GM08714 (cell line): ENCODE measurements around the gene MALRD1.

ENCODE experiments used
- H3K4me3 ChIP-seq: fragments of 200-500 bp; sonication (Bioruptor generic); 2 replicates; pipeline ENCODE4 v1.5.1; 2014; ENCODE audit warnings: mild to moderate bottlenecking, low read length, inconsistent platforms
- ZNF274 ChIP-seq: IDR thresholded peaks from 2 replicates; pipeline ENCODE4 v1.6.1; 2012; ENCODE audit warnings: mild to moderate bottlenecking, low read depth, low read length

Gene MALRD1

DNA sequence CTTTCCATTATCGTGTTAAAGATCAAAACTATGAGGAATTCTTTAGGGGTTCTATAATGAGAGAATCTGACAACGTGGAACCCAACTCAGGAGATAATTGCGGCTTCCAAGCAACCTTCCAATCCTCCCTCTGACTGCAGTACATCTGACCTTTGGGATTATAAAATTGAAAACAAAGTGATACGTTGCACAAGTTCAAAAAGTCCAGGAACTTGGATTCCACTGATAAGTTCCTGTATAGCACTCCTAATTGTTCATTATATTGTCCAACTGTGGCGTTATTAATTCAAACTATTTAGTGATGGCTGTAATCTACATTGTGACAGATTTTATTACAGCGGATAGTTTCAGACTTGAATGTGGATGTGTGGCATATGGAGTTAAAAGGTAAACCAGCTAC, 15.4 kb downstream of the MALRD1 start:
- TF ChIP-seq ZNF274, result no peak
- H3K4me3 ChIP-seq, result no peak overlapping the region

DNA sequence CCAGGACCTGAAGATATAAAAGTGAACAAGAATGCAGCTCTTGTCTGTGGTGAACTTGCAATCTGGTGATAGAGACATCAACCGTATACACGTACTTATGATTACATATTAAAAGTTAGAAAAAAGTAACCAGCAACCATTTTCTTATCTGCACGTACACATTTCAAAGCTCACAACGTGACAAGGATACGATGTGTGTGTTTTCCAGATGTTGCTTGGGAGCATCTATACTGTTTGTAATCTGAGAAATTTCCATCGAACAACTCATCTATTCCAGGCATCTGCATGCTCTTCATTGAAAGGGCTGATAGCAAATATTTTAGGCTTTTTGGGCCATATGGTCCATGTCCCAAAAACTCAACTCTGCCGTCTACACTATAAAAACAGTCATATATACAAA, 23.3 kb downstream of the MALRD1 start:
- no peak for TF ChIP-seq ZNF274
- H3K4me3 ChIP-seq, result no peak overlapping the region

- H3K4me3 ChIP-seq, result no peak overlapping the region
- no peak for TF ChIP-seq ZNF274
Measured at GRCh38 chr10:19077276-19077675, 28.7 kb downstream of the MALRD1 start.

- TF ChIP-seq ZNF274, result no peak
- H3K4me3 ChIP-seq, result no peak overlapping the region
Measured at GRCh38 chr10:19096501-19097073, 48.0 kb downstream of the MALRD1 start.

GRCh38 chr10:19097151-19097550, 48.5 kb downstream of the MALRD1 start:
- no peak overlapping the region for H3K4me3 ChIP-seq
- TF ChIP-seq ZNF274, result no peak

GRCh38 chr10:19098803-19099202, 50.2 kb downstream of the MALRD1 start:
- TF ChIP-seq ZNF274, result no peak

GRCh38 chr10:19107406-19107805, 58.8 kb downstream of the MALRD1 start:
- TF ChIP-seq ZNF274, result no peak
- no peak overlapping the region for H3K4me3 ChIP-seq

More at GRCh38 chr10:19098803-19099202, 50.2 kb downstream of the MALRD1 start:
- no peak overlapping the region for H3K4me3 ChIP-seq

DNA sequence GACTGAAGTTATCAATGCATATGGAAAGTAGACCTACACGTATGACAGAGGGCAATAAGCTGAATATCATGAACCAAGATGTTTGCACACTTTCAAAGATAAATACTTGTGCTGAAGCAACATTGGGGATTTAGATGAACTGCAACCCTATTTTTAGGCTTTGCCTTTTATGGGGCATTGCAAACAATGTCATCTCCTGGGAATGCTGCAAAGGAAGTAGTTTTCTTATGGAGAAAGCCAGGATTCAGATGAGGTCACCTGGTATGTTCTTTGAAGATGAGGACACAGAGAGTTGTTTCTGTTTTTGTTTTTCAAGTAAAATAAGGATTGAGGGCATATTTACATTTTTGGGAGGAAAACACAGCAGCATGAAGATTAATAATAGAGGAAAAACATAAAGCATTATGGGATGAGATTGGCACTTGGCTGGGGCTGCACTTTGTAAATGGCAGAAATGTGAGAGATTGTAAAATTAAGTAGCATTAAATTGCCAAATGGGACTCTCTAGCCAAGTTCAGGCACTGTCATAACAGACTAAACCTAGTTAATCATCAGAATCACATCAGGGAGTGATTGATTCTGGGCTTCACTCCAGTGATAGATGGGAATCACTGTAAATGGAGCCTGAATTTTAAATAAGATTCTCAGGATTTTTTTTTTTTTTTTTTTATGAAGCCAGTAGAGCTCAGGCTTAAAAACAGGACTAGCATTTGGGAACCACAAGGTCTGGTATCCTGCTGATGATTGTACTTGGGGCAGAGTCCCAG, 63.1 kb downstream of the MALRD1 start:
- no peak overlapping the region for H3K4me3 ChIP-seq
- TF ChIP-seq ZNF274, result no peak

GRCh38 chr10:19117438-19117837, 68.8 kb downstream of the MALRD1 start:
- no peak for TF ChIP-seq ZNF274
- no peak overlapping the region for H3K4me3 ChIP-seq

DNA sequence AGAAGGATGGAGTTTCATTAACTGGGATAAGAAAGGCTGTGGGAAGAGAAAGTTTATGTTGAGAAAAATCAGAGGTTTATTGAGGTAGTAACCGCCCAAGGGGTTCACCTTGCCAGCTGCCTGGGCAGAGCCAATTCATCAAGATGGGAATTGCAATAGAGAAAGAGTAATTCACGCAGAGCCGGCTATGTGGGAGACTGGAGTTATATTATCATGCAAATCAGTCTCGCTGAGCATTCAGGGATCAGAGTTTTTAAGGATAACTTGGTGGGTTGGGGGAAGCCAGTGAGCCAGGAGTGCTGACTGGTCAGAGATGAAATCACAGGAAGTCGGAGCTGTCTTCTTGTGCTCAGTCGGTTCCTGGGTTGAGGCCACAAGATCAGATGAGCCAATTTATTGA, 70.6 kb downstream of the MALRD1 start:
- no peak overlapping the region for H3K4me3 ChIP-seq
- no peak for TF ChIP-seq ZNF274

DNA sequence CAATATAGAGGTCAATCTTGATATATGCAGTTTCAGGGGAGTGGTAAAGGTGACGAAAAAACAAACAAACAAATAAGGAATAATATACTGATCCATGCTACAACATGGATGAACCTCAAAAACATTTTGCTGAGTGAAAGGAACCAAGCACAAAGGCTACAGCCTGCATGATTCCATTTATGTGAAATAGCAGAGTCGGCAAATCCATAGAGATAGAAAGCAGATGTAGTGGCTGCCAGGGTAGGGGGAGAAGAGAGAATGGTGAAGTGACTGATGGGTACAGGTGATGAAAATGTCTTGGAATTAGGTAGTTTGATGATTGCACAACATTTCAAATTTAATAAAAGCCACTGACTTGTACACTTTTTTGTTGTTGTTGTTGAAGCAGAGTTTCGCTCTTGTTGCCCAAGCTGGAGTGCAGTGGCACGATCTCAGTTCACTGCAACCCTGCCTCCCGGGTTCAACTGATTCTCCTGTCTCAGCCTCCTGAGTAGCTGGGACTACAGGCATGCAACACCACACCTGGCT, 71.8 kb downstream of the MALRD1 start:
- no peak overlapping the region for H3K4me3 ChIP-seq
- TF ChIP-seq ZNF274, result no peak

- TF ChIP-seq ZNF274, result no peak
- H3K4me3 ChIP-seq, result no peak overlapping the region
Measured at GRCh38 chr10:19133992-19134391, 85.4 kb downstream of the MALRD1 start.

GRCh38 chr10:19142967-19143366, 94.4 kb downstream of the MALRD1 start:
- no peak for TF ChIP-seq ZNF274
- no peak overlapping the region for H3K4me3 ChIP-seq

DNA sequence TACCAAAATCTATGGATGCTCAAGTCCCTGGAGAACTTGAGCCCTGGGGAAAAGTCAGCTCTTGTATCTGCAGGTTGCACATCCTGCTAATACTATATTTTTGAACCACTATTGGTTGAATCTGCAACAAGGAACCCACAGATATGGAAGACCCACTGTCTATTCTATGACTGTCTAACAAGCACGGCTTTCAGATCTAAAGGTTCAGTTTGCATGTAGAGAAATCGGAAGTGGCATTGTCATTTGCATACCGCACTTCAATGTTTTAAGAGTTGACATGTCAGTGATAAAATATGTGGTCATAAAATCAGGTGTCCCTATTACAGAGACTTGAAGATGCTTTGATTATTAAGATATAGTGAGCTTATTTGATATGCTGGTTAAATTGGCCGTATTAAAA, 95.6 kb downstream of the MALRD1 start:
- H3K4me3 ChIP-seq, result no peak overlapping the region
- TF ChIP-seq ZNF274, result no peak

GRCh38 chr10:19154375-19154774, 105.8 kb downstream of the MALRD1 start:
- no peak for TF ChIP-seq ZNF274

More at GRCh38 chr10:19154375-19154774, 105.8 kb downstream of the MALRD1 start:
- no peak overlapping the region for H3K4me3 ChIP-seq
